Natural killer cell (primary cell): ENCODE results near the gene DGKQ. TPM values are rescaled to one million over a fixed set of nuclear protein-coding genes. Genes with fewer than 3 reads are reported as not detected.

Experiments
- ATAC-seq, 3 donors: fragments of 150-1000 bp in 2 of 3; fragments of 200-7000 bp in 1 of 3; cut with Tn5 transposase; 1 replicate in 1 of 3; 2 replicates in 2 of 3; pipeline ENCODE4 v1.10.0; 2021; ENCODE audit warnings: mild to moderate bottlenecking in 2 of 3, moderate library complexity in 2 of 3
- DNase-seq, 2 donors: peaks; one replicate each; pipeline versions ENCODE4 v3.0.0 to v3.0.0-alpha.2; 2013 to 2021; ENCODE audit warnings: mixed read lengths in 1 of 2
- H3K27ac ChIP-seq: one replicate; pipeline ENCODE4 v1.5.1; 2013; ENCODE audit warnings: mild to moderate bottlenecking, low read length
- H3K27me3 ChIP-seq: one replicate; pipeline ENCODE4 v1.6.1; 2013; ENCODE audit warnings: low read length; ENCODE audit not compliant: control insufficient read depth, insufficient read depth
- H3K36me3 ChIP-seq: one replicate; pipeline ENCODE4 v1.6.1; 2013; ENCODE audit warnings: low read length; ENCODE audit not compliant: control insufficient read depth, insufficient read depth
- H3K4me1 ChIP-seq: one replicate; pipeline ENCODE4 v1.6.1; 2013; ENCODE audit warnings: low read length; ENCODE audit not compliant: control insufficient read depth, insufficient read depth
- H3K4me3 ChIP-seq: one replicate; pipeline ENCODE4 v1.5.1; 2013; ENCODE audit warnings: low read length
- H3K9me3 ChIP-seq: one replicate; pipeline ENCODE4 v1.6.1; 2013; ENCODE audit warnings: low read length; ENCODE audit not compliant: control insufficient read depth, insufficient read depth
- H3K27ac Mint-ChIP-seq, 2 donors: one replicate each; pipeline ENCODE4 v1.8.0; 2022; ENCODE audit warnings: mild to moderate bottlenecking in 2 of 2, mixed read lengths in 2 of 2, moderate library complexity in 1 of 2
- H3K27me3 Mint-ChIP-seq, 2 donors: one replicate each; pipeline ENCODE4 v1.8.0; 2022; ENCODE audit warnings: low read depth in 2 of 2, mixed read lengths in 2 of 2
- H3K36me3 Mint-ChIP-seq: one replicate; pipeline ENCODE4 v1.8.0; 2022; ENCODE audit warnings: mixed read lengths
- H3K4me1 Mint-ChIP-seq, 2 donors: one replicate each; pipeline ENCODE4 v1.8.0; 2022; ENCODE audit warnings: mixed read lengths in 2 of 2
- H3K4me3 Mint-ChIP-seq: one replicate; pipeline ENCODE4 v1.8.0; 2022; ENCODE audit warnings: mild to moderate bottlenecking, moderate library complexity, mixed read lengths
- H3K9me3 Mint-ChIP-seq, 2 donors: one replicate each; pipeline ENCODE4 v1.8.0; 2022; ENCODE audit warnings: mixed read lengths in 2 of 2
- CTCF ChIP-seq: fragments of 200-600 bp; IDR thresholded peaks from one replicate; pipeline ENCODE4 v1.8.0; 2022; ENCODE audit warnings: antibody characterized with exemption
- WGBS: methylation state at CpG from one replicate; pipeline ENCODE4 v1.1.7; 2013; ENCODE audit warnings: missing lambda C conversion rate; ENCODE audit not compliant: insufficient coverage; 5-methylcytosine and 5-hydroxymethylcytosine counted together
- intact Hi-C: fragments of 100-400 bp; cut with micrococcal nuclease; formaldehyde crosslinking; loops from one replicate; pipeline ENCODE4 v1.14.2; 2022
- total RNA-seq, 4 donors: library from RNA; stranded (reverse); fragments of 120-200 nt in 1 of 4; gene quantifications; one replicate each; pipeline versions ENCODE4 v1.2.3 to v1.2.4, GENCODE V29; 2013 to 2022

The DGKQ gene
- total RNA-seq, 3 donors from 2014 or later (not counting 1 experiment from before 2014, with no cell fraction given): 64.2 to 79.5 (median 65.2) TPM

- Mint-ChIP-seq H3K4me3 (no peak overlapping the region), H3K27ac (peak overlapping the region in 1 of 2 donors; percentile 22), H3K27me3 (no peaks in the 10 kb centered on the region), H3K36me3 (no peaks in the 10 kb centered on the region), H3K9me3 (no peaks in the 10 kb centered on the region), H3K4me1 (peaks cover 4% of the 10 kb centered on the region in 2 donors)
- Histone ChIP-seq H3K27me3 (no peaks in the 10 kb centered on the region), H3K36me3 (peaks cover 42% of the 10 kb centered on the region), H3K9me3 (no peaks in the 10 kb centered on the region), H3K4me1 (no peaks in the 10 kb centered on the region), H3K27ac (no peak overlapping the region), H3K4me3 (no peak overlapping the region)
- TF ChIP-seq CTCF: no peak
- intact Hi-C loops: no loop called here
- WGBS: 94% methylated on average over 17 of the region's 17 CpGs
- DNase-seq (no peak), ATAC-seq (peak in 1 of 3 donors; percentile 5)
These were observed 15.1 kb downstream of the DGKQ start for GRCh38 chr4:958314-958665.

GRCh38 chr4:957581-958313 lies 15.6 kb downstream of the DGKQ start:
- Histone ChIP-seq H3K36me3 (peaks cover 37% of the 10 kb centered on the region), H3K27me3 (no peaks in the 10 kb centered on the region), H3K4me1 (no peaks in the 10 kb centered on the region), H3K9me3 (no peaks in the 10 kb centered on the region), H3K4me3 (no peak overlapping the region), H3K27ac (no peak overlapping the region)
- no peak for DNase-seq
- H3K27ac Mint-ChIP-seq: peak overlapping the region in 1 of 2 donors; percentile 22
- no peak for ATAC-seq
- intact Hi-C loops: no loop called here
- H3K27me3 Mint-ChIP-seq: no peaks in the 10 kb centered on the region
- TF ChIP-seq CTCF: no peak
- H3K4me3 Mint-ChIP-seq: no peak overlapping the region
- no peaks in the 10 kb centered on the region for H3K36me3 Mint-ChIP-seq
- no peaks in the 10 kb centered on the region for H3K9me3 Mint-ChIP-seq
- H3K4me1 Mint-ChIP-seq: peaks cover 4% of the 10 kb centered on the region in 2 donors
- WGBS: 95% methylated on average over 45 of the region's 45 CpGs

- H3K27me3 ChIP-seq: no peaks in the 10 kb centered on the region
- DNase-seq (no peak), ATAC-seq (no peak)
- H3K4me3 Mint-ChIP-seq: no peak overlapping the region
- no peak overlapping the region for H3K4me3 ChIP-seq
- no peaks in the 10 kb centered on the region for H3K36me3 Mint-ChIP-seq
- 92% methylated on average over 8 of the region's 8 CpGs for WGBS
- intact Hi-C loops: no loop called here
- H3K9me3 ChIP-seq: no peaks in the 10 kb centered on the region
- no peaks in the 10 kb centered on the region for H3K9me3 Mint-ChIP-seq
- peaks cover 32% of the 10 kb centered on the region for H3K36me3 ChIP-seq
- peak overlapping the region in 1 of 2 donors; percentile 22 for H3K27ac Mint-ChIP-seq
- peaks cover 4% of the 10 kb centered on the region in 2 donors for H3K4me1 Mint-ChIP-seq
- H3K27ac ChIP-seq: no peak overlapping the region
- no peaks in the 10 kb centered on the region for H3K27me3 Mint-ChIP-seq
- TF ChIP-seq CTCF: no peak
- no peaks in the 10 kb centered on the region for H3K4me1 ChIP-seq
These were observed 16.2 kb downstream of the DGKQ start for GRCh38 chr4:957231-957580.
